Karpas-422 (cell line): ENCODE measurements around the gene CAMK2N2. TPM values are rescaled to one million over a fixed set of nuclear protein-coding genes. Genes with fewer than 3 reads are reported as not detected.

Experiments
- DNase-seq: peaks from one replicate; pipeline ENCODE4 v3.0.0-alpha.2; 2015
- H2AFZ ChIP-seq: fragments of 200-600 bp; sonication (generic); 2 replicates; pipeline ENCODE4 v1.6.1; 2014; ENCODE audit warnings: antibody characterized with exemption, low read length, mixed read lengths
- H3K27ac ChIP-seq: fragments of 200-600 bp; sonication (generic); 2 replicates; pipeline ENCODE4 v1.5.1; 2014; ENCODE audit warnings: mild to moderate bottlenecking, low read length, moderate library complexity
- H3K27me3 ChIP-seq: fragments of 200-600 bp; sonication (generic); 2 replicates; pipeline ENCODE4 v1.6.1; 2014; ENCODE audit warnings: low read length, mixed read lengths
- H3K36me3 ChIP-seq: fragments of 200-600 bp; sonication (generic); 2 replicates; pipeline ENCODE4 v1.6.1; 2014; ENCODE audit warnings: low read length, mixed read lengths; ENCODE audit not compliant: insufficient read depth
- H3K4me1 ChIP-seq: fragments of 200-600 bp; sonication (generic); 2 replicates; pipeline ENCODE4 v1.6.1; 2014; ENCODE audit warnings: mild to moderate bottlenecking, low read length, mixed read lengths
- H3K4me2 ChIP-seq: fragments of 200-600 bp; sonication (generic); 2 replicates; pipeline ENCODE4 v1.6.1; 2014; ENCODE audit warnings: low read length, low read depth, mild to moderate bottlenecking; ENCODE audit not compliant: poor library complexity, severe bottlenecking
- H3K4me3 ChIP-seq: fragments of 200-600 bp; sonication (generic); 2 replicates; pipeline ENCODE4 v1.5.1; 2014; ENCODE audit warnings: mild to moderate bottlenecking, antibody characterized with exemption, low read length, mixed read lengths
- H3K79me2 ChIP-seq: fragments of 200-600 bp; sonication (generic); 2 replicates; pipeline ENCODE4 v1.6.1; 2014; ENCODE audit warnings: mild to moderate bottlenecking, low read length, mixed read lengths
- H3K9ac ChIP-seq: fragments of 200-600 bp; sonication (generic); 2 replicates; pipeline ENCODE4 v1.6.0; 2014; ENCODE audit warnings: low read length
- H3K9me2 ChIP-seq: fragments of 200-600 bp; sonication (generic), shearing (Covaris generic); replicated peaks from 2 replicates; pipeline ENCODE4 v1.6.0; 2014; ENCODE audit warnings: mild to moderate bottlenecking, low read length, moderate library complexity; ENCODE audit not compliant: insufficient read depth
- H3K9me3 ChIP-seq: fragments of 300-700, 200-600 bp; sonication (generic); 2 replicates; pipeline ENCODE4 v1.6.1; 2014; ENCODE audit warnings: low read length, mixed read lengths
- H4K20me1 ChIP-seq: fragments of 200-600 bp; sonication (generic); 2 replicates; pipeline ENCODE4 v1.6.1; 2014; ENCODE audit warnings: mild to moderate bottlenecking, antibody characterized with exemption, low read length, low read depth; ENCODE audit not compliant: insufficient read depth
- total RNA-seq: library from RNA; depleted of rRNA; stranded (reverse); fragments of >200 nt; shearing (Covaris generic); gene quantifications from 2 replicates; pipeline ENCODE4 v1.2.3, GENCODE V29; 2014; ENCODE audit warnings: low replicate concordance

Gene CAMK2N2
- total RNA-seq, 1 experiment from 2014 or later, result 9.5 TPM

- H3K27me3 ChIP-seq, result no peaks in the 10 kb centered on the region
- DNase-seq, result peak; percentile 84
- H3K9me2 ChIP-seq, result no peaks in the 10 kb centered on the region
- H3K27ac ChIP-seq, result no peak overlapping the region
- H3K9ac ChIP-seq, result no peak overlapping the region
- H3K4me2 ChIP-seq, result no peak overlapping the region
- no peak overlapping the region for H2AFZ ChIP-seq
- peaks cover 3% of the 10 kb centered on the region for H3K4me1 ChIP-seq
- 0 out of 2 replicates have a peak, but pooled peaks cover 5% of the 10 kb centered on the region for H4K20me1 ChIP-seq
- H3K79me2 ChIP-seq, result no peaks in the 10 kb centered on the region; the same call in 1 of the 2 replicates
- no peak overlapping the region for H3K4me3 ChIP-seq
- peaks cover 19% of the 10 kb centered on the region; the same call in 1 of the 2 replicates for H3K36me3 ChIP-seq
- no peaks in the 10 kb centered on the region for H3K9me3 ChIP-seq
These were observed 20.8 kb downstream of the CAMK2N2 start for GRCh38 chr3:184240384-184241140.

GRCh38 chr3:184239708-184240107 is 21.6 kb downstream of the CAMK2N2 start:
- Histone ChIP-seq H3K4me3 (no peak overlapping the region), H3K9me3 (no peaks in the 10 kb centered on the region), H3K27ac (no peak overlapping the region), H3K4me2 (no peak overlapping the region), H2AFZ (no peak overlapping the region), H3K36me3 (peaks cover 13% of the 10 kb centered on the region; the same call in 1 of the 2 replicates), H4K20me1 (0 out of 2 replicates have a peak, but pooled peaks cover 5% of the 10 kb centered on the region), H3K4me1 (peaks cover 3% of the 10 kb centered on the region), H3K9ac (no peak overlapping the region), H3K79me2 (no peaks in the 10 kb centered on the region), H3K9me2 (no peaks in the 10 kb centered on the region), H3K27me3 (no peaks in the 10 kb centered on the region)
- DNase-seq, result no peak

- Histone ChIP-seq H3K9me3 (no peaks in the 10 kb centered on the region), H3K9ac (no peak overlapping the region), H3K9me2 (no peaks in the 10 kb centered on the region), H3K4me2 (no peak overlapping the region), H3K79me2 (no peaks in the 10 kb centered on the region), H3K36me3 (peaks cover 13% of the 10 kb centered on the region; the same call in 1 of the 2 replicates), H3K4me1 (peaks cover 3% of the 10 kb centered on the region), H3K4me3 (no peak overlapping the region), H2AFZ (no peak overlapping the region), H4K20me1 (0 out of 2 replicates have a peak, but pooled peaks cover 5% of the 10 kb centered on the region), H3K27me3 (no peaks in the 10 kb centered on the region), H3K27ac (no peak overlapping the region)
- DNase-seq, result no peak
These were observed 22.1 kb downstream of the CAMK2N2 start for GRCh38 chr3:184239221-184239620.

- no peak for DNase-seq
- Histone ChIP-seq H3K4me1 (peaks cover 3% of the 10 kb centered on the region), H3K9me2 (no peaks in the 10 kb centered on the region), H2AFZ (no peak overlapping the region), H3K27me3 (no peaks in the 10 kb centered on the region), H3K4me3 (no peak overlapping the region), H3K79me2 (no peaks in the 10 kb centered on the region), H4K20me1 (0 out of 2 replicates have a peak, but pooled peaks cover 5% of the 10 kb centered on the region), H3K27ac (no peak overlapping the region), H3K9ac (no peak overlapping the region), H3K9me3 (no peaks in the 10 kb centered on the region), H3K4me2 (no peak overlapping the region), H3K36me3 (peaks cover 7% of the 10 kb centered on the region; the same call in 1 of the 2 replicates)
These were observed 23.0 kb downstream of the CAMK2N2 start for GRCh38 chr3:184238246-184238818.

GRCh38 chr3:184237807-184238206 is 23.5 kb downstream of the CAMK2N2 start:
- no peaks in the 10 kb centered on the region for H3K9me3 ChIP-seq
- no peak overlapping the region for H3K9ac ChIP-seq
- no peak overlapping the region for H3K4me2 ChIP-seq
- H4K20me1 ChIP-seq, result 0 out of 2 replicates have a peak, but pooled peaks cover 5% of the 10 kb centered on the region
- H2AFZ ChIP-seq, result no peak overlapping the region
- peak; percentile 58 for DNase-seq
- no peak overlapping the region for H3K4me3 ChIP-seq
- H3K27ac ChIP-seq, result no peak overlapping the region
- H3K27me3 ChIP-seq, result no peaks in the 10 kb centered on the region
- H3K36me3 ChIP-seq, result peaks cover 7% of the 10 kb centered on the region; the same call in 1 of the 2 replicates
- no peaks in the 10 kb centered on the region for H3K9me2 ChIP-seq
- H3K79me2 ChIP-seq, result no peaks in the 10 kb centered on the region
- H3K4me1 ChIP-seq, result peaks cover 3% of the 10 kb centered on the region

GRCh38 chr3:184237211-184237610 is 24.1 kb downstream of the CAMK2N2 start:
- no peak overlapping the region for H3K9ac ChIP-seq
- H3K4me2 ChIP-seq, result no peak overlapping the region
- H3K9me3 ChIP-seq, result no peaks in the 10 kb centered on the region
- no peak overlapping the region for H2AFZ ChIP-seq
- no peak for DNase-seq
- H4K20me1 ChIP-seq, result 0 out of 2 replicates have a peak, but pooled peaks cover 5% of the 10 kb centered on the region
- no peak overlapping the region for H3K4me3 ChIP-seq
- no peaks in the 10 kb centered on the region for H3K79me2 ChIP-seq
- no peaks in the 10 kb centered on the region for H3K27me3 ChIP-seq
- no peaks in the 10 kb centered on the region for H3K9me2 ChIP-seq
- H3K36me3 ChIP-seq, result peaks cover 1% of the 10 kb centered on the region; the same call in 1 of the 2 replicates
- H3K4me1 ChIP-seq, result peaks cover 5% of the 10 kb centered on the region
- H3K27ac ChIP-seq, result no peak overlapping the region

GRCh38 chr3:184236636-184237035 is 24.7 kb downstream of the CAMK2N2 start:
- H3K36me3 ChIP-seq, result no peaks in the 10 kb centered on the region
- H3K4me1 ChIP-seq, result peaks cover 10% of the 10 kb centered on the region
- no peaks in the 10 kb centered on the region for H3K79me2 ChIP-seq
- no peaks in the 10 kb centered on the region for H3K27me3 ChIP-seq
- no peak for DNase-seq
- H3K4me3 ChIP-seq, result no peak overlapping the region
- peaks cover 3% of the 10 kb centered on the region; the same call in 1 of the 2 replicates for H4K20me1 ChIP-seq
- H3K4me2 ChIP-seq, result no peak overlapping the region
- H2AFZ ChIP-seq, result no peak overlapping the region
- H3K9ac ChIP-seq, result no peak overlapping the region
- H3K27ac ChIP-seq, result no peak overlapping the region
- H3K9me3 ChIP-seq, result no peaks in the 10 kb centered on the region
- no peaks in the 10 kb centered on the region for H3K9me2 ChIP-seq

- H3K27me3 ChIP-seq, result no peaks in the 10 kb centered on the region
- no peak overlapping the region for H3K4me2 ChIP-seq
- no peaks in the 10 kb centered on the region for H3K9me3 ChIP-seq
- no peaks in the 10 kb centered on the region for H3K36me3 ChIP-seq
- no peak overlapping the region for H3K4me3 ChIP-seq
- no peaks in the 10 kb centered on the region for H3K9me2 ChIP-seq
- no peak overlapping the region for H2AFZ ChIP-seq
- peaks cover 13% of the 10 kb centered on the region for H3K4me1 ChIP-seq
- no peak for DNase-seq
- H3K9ac ChIP-seq, result no peak overlapping the region
- peaks cover 5% of the 10 kb centered on the region; the same call in 1 of the 2 replicates for H4K20me1 ChIP-seq
- H3K79me2 ChIP-seq, result no peaks in the 10 kb centered on the region
- H3K27ac ChIP-seq, result no peak overlapping the region
These were observed 25.3 kb downstream of the CAMK2N2 start for GRCh38 chr3:184236033-184236410.
